Measurements from ENCODE around the gene LYPD6B.

LYPD6B gene

DNA sequence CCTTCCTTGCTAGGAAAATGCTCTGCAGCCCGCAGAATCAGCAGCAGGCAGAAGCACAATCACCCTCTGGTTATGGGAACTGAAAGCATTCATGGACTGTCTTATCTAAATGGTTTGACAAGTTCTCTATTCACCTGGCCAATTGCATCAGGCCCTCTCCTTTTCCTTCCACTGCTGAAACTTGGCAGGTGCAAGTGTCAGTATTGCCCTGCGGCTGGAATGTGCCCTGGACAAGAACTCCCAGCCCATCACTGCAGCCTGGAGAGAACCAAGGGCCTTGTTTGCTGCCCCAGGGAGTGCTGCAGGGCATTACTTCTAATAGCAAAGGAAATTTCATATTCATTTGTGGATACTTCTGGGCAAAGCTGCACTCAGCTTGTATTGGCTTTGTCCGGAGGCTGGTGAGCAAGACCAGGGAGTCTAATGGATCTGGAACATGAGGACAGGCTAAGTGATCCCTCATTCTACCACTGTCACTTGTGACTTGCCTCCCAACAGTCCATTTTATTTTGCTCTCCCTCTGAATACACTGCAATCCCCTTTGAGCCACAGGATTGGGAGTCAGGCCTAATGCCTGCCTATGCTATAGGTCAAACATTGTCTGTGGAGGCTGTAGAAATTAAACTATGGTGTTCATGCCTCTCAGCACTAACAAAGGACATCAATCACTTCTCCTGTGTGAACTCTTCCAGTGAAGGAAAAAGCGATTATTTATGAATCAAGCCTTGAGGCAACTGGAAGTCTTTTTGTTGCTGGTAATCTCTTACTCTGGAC is 116.9 kb downstream of the LYPD6B start:
- Histone ChIP-seq H3K27me3 (no peaks in the 10 kb centered on the region), H3K4me1 (no peaks in the 10 kb centered on the region), H3K36me3 (no peaks in the 10 kb centered on the region), H3K9me3 (no peaks in the 10 kb centered on the region), H3K4me3 (ENCODE audit: low read depth, low read length) (no peak overlapping the region)
- no peak for DNase-seq
- TF ChIP-seq, protein P1, sequence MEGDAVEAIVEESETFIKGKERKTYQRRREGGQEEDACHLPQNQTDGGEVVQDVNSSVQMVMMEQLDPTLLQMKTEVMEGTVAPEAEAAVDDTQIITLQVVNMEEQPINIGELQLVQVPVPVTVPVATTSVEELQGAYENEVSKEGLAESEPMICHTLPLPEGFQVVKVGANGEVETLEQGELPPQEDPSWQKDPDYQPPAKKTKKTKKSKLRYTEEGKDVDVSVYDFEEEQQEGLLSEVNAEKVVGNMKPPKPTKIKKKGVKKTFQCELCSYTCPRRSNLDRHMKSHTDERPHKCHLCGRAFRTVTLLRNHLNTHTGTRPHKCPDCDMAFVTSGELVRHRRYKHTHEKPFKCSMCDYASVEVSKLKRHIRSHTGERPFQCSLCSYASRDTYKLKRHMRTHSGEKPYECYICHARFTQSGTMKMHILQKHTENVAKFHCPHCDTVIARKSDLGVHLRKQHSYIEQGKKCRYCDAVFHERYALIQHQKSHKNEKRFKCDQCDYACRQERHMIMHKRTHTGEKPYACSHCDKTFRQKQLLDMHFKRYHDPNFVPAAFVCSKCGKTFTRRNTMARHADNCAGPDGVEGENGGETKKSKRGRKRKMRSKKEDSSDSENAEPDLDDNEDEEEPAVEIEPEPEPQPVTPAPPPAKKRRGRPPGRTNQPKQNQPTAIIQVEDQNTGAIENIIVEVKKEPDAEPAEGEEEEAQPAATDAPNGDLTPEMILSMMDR (IDR thresholded peaks at IDR 0.05; ENCODE audit: low read depth, low read length), result no peak

- H3K4me1 ChIP-seq, result no peaks in the 10 kb centered on the region
- H3K27me3 ChIP-seq, result no peaks in the 10 kb centered on the region
- TF ChIP-seq, protein P1 (IDR thresholded peaks at IDR 0.05; ENCODE audit: low read depth, low read length), result no peak
- no peaks in the 10 kb centered on the region for H3K36me3 ChIP-seq
- DNase-seq, result no peak
- no peak overlapping the region for H3K4me3 ChIP-seq (ENCODE audit: low read depth, low read length)
- H3K9me3 ChIP-seq, result no peaks in the 10 kb centered on the region
These were observed 117.5 kb downstream of the LYPD6B start for GRCh38 chr2:149155988-149156387.

DNA sequence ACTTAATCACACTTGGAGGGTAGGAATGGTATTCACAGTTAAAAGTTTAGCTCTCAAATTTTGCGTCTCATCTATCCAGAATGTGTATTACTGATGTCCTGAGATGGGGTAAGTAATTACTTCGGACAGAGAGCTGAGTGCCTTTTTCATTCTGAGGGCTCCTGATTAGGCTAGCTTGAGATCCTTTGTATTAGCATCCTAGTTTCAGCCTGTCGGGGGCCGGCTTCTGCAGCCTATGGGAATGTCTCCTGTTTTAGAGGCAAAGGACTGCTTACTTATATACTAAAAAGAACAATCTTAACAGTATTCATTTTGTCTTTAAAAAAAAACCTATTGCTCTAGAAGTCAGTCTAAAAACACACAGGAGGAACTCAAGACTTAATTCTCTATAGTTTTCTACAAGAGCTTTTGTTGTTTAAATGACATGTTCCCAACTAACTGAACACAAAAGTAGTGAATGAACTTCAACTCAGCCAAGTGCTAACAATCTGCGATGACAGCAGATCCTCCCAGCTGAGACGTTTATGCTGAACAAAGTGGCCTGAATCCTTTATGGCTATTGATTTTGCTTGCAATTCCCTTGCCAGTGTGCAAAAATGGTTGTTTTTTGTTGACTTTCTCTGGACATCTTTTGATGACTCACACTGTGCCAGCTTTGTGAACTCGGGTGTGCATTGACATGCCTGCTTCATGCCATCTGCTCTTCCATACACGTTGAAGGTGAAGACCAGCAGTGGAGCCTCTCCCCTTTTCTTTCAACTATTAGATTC is 118.7 kb downstream of the LYPD6B start:
- Histone ChIP-seq H3K36me3 (no peaks in the 10 kb centered on the region), H3K4me3 (ENCODE audit: low read depth, low read length) (no peak overlapping the region), H3K9me3 (no peaks in the 10 kb centered on the region), H3K27me3 (no peaks in the 10 kb centered on the region), H3K4me1 (no peaks in the 10 kb centered on the region)
- no peak for DNase-seq
- TF ChIP-seq, protein P1 (IDR thresholded peaks at IDR 0.05; ENCODE audit: low read depth, low read length), result no peak

DNA sequence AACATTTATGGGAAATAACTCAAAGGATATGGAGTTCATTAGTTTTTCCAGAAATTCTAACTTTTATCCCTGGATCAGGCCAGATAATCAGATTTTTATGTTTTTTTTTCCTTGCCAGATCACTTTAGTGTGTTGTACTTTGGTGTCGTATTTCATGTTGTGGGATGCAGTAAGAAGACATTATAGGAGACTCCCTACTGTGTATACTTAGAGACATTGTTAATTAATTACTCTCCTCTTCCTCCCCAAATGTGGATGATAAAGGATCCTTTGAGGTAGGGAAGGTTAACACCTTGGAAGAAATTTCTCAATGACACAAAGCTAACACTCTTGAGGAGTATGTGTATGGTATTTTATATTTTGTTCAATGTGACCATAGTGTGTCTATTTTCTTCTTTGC is 120.5 kb downstream of the LYPD6B start:
- Histone ChIP-seq H3K4me1 (no peaks in the 10 kb centered on the region), H3K27me3 (no peaks in the 10 kb centered on the region), H3K4me3 (ENCODE audit: low read depth, low read length) (no peak overlapping the region), H3K36me3 (no peaks in the 10 kb centered on the region), H3K9me3 (no peaks in the 10 kb centered on the region)
- DNase-seq, result no peak
- TF ChIP-seq, protein P1 (IDR thresholded peaks at IDR 0.05; ENCODE audit: low read depth, low read length), result no peak

- H3K4me3 ChIP-seq (ENCODE audit: low read depth, low read length), result no peak overlapping the region
- DNase-seq, result no peak
- H3K4me1 ChIP-seq, result no peaks in the 10 kb centered on the region
- H3K36me3 ChIP-seq, result no peaks in the 10 kb centered on the region
- H3K9me3 ChIP-seq, result no peaks in the 10 kb centered on the region
- H3K27me3 ChIP-seq, result no peaks in the 10 kb centered on the region
- TF ChIP-seq, protein P1 (IDR thresholded peaks at IDR 0.05; ENCODE audit: low read depth, low read length), result no peak
These were observed 121.7 kb downstream of the LYPD6B start for GRCh38 chr2:149160195-149160594.

DNA sequence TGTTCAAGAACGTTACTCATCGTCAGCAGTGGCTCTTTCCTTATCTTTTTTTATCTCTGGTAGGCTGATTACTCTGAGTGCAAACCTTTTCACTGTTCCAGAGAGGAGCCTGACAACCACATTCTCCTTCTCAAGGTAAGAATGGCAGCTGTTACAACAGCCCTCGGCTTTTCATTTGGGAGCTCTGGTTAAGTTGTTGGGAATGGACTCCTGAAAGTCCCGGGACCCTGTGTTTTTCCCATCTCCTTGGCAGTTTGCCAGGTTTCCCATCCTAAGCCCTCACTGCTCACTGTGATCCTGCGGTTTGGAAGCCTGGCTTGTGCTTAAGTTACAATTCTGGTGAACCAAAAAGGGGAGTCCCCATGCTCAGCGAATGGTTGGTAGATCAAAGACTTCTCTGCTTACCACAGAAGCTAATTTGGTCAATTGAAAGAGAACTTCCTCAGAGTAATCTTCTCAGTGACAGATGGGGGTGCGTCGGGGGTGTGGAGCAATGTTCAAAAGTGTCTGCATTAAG is 122.3 kb downstream of the LYPD6B start:
- H3K4me1 ChIP-seq, result no peaks in the 10 kb centered on the region
- no peak for DNase-seq
- H3K9me3 ChIP-seq, result no peaks in the 10 kb centered on the region
- no peak overlapping the region for H3K4me3 ChIP-seq (ENCODE audit: low read depth, low read length)
- H3K36me3 ChIP-seq, result no peaks in the 10 kb centered on the region
- TF ChIP-seq, protein P1 (IDR thresholded peaks at IDR 0.05; ENCODE audit: low read depth, low read length), result no peak
- no peaks in the 10 kb centered on the region for H3K27me3 ChIP-seq

All from BE2C (cell line).